Naive thymus-derived CD4-positive, alpha-beta T cell (primary cell): ENCODE data around the gene PCGF5. TPM values are rescaled to one million over a fixed set of nuclear protein-coding genes. Genes with fewer than 3 reads are reported as not detected.

ENCODE experiments used
- ATAC-seq: fragments of 150-1000 bp; cut with Tn5 transposase; 2 replicates; pipeline ENCODE4 v1.10.0; 2021; ENCODE audit warnings: mild to moderate bottlenecking, moderate library complexity
- CTCF ChIA-PET: fragments of 350-600 bp; sonication (Branson Sonifier 250); formaldehyde crosslinking; loops from one replicate; lab custom pipeline; 2021; ENCODE audit warnings: antibody characterized with exemption; lab: Charles Lee
- POLR2A ChIA-PET: fragments of 350-600 bp; sonication (Branson Sonifier 250); formaldehyde crosslinking; loops from one replicate; lab custom pipeline; 2021; ENCODE audit warnings: antibody characterized with exemption, inconsistent platforms; lab: Charles Lee
- DNase-seq, 9 donors: peaks; one replicate each; pipeline versions ENCODE4 v3.0.0 to v3.0.0-alpha.2; 2020 to 2022; ENCODE audit warnings: mixed read lengths in 1 of 9
- H3K27ac ChIP-seq: one replicate; pipeline ENCODE4 v1.7.0; 2013; ENCODE audit warnings: mild to moderate bottlenecking, low read depth, low read length, moderate library complexity
- H3K27me3 ChIP-seq, 2 donors: one replicate each; pipeline ENCODE4 v1.7.0; 2013; ENCODE audit warnings: low read length in 2 of 2, mild to moderate bottlenecking in 2 of 2, moderate library complexity in 2 of 2; ENCODE audit not compliant: control insufficient read depth in 2 of 2, insufficient read depth in 2 of 2
- H3K36me3 ChIP-seq, 3 experiments: 1 replicate in 2 of 3; 2 replicates in 1 of 3; pipeline ENCODE4 v1.7.0; 2013; ENCODE audit warnings: low read length in 3 of 3, mild to moderate bottlenecking in 3 of 3, moderate library complexity in 1 of 3; ENCODE audit not compliant: insufficient read depth in 3 of 3, control insufficient read depth in 2 of 3
- H3K4me1 ChIP-seq, 2 donors: one replicate each; pipeline ENCODE4 v1.7.0; 2013; ENCODE audit warnings: low read length in 2 of 2, mild to moderate bottlenecking in 2 of 2, moderate library complexity in 1 of 2; ENCODE audit not compliant: control insufficient read depth in 2 of 2, insufficient read depth in 2 of 2
- H3K4me3 ChIP-seq: 2 replicates; pipeline ENCODE4 v1.7.0; 2013; ENCODE audit warnings: mild to moderate bottlenecking, low read length
- H3K9me3 ChIP-seq, 3 experiments: 1 replicate in 2 of 3; 2 replicates in 1 of 3; pipeline ENCODE4 v1.7.0; 2013; ENCODE audit warnings: low read length in 3 of 3; ENCODE audit not compliant: control insufficient read depth in 2 of 3
- H3K27ac Mint-ChIP-seq, 9 donors: one replicate each; pipeline ENCODE4 v1.8.0; 2020 to 2022; ENCODE audit warnings: mixed read lengths in 9 of 9, mild to moderate bottlenecking in 8 of 9, moderate library complexity in 5 of 9, inconsistent platforms in 2 of 9
- H3K27me3 Mint-ChIP-seq, 5 donors: one replicate each; pipeline ENCODE4 v1.8.0; 2021 to 2022; ENCODE audit warnings: mixed read lengths in 5 of 5, mild to moderate bottlenecking in 1 of 5
- H3K36me3 Mint-ChIP-seq, 5 donors: one replicate each; pipeline ENCODE4 v1.8.0; 2020 to 2022; ENCODE audit warnings: mixed read lengths in 5 of 5, mild to moderate bottlenecking in 3 of 5, inconsistent platforms in 1 of 5
- H3K4me1 Mint-ChIP-seq, 7 donors: one replicate each; pipeline ENCODE4 v1.8.0; 2020 to 2022; ENCODE audit warnings: mixed read lengths in 7 of 7, mild to moderate bottlenecking in 3 of 7, inconsistent platforms in 1 of 7
- H3K4me3 Mint-ChIP-seq, 10 donors: one replicate each; pipeline ENCODE4 v1.8.0; 2020 to 2022; ENCODE audit warnings: mild to moderate bottlenecking in 10 of 10, mixed read lengths in 10 of 10, moderate library complexity in 6 of 10, inconsistent platforms in 2 of 10
- H3K9me3 Mint-ChIP-seq, 11 donors: one replicate each; pipeline ENCODE4 v1.8.0; 2020 to 2022; ENCODE audit warnings: mixed read lengths in 11 of 11, mild to moderate bottlenecking in 4 of 11, inconsistent platforms in 1 of 11, moderate library complexity in 1 of 11
- intact Hi-C, 2 donors: fragments of 100-400 bp; cut with micrococcal nuclease; formaldehyde crosslinking; loops; one replicate each; pipeline ENCODE4 v1.15.1; 2023
- polyA plus RNA-seq, 2 donors: library from polyadenylated mRNA; unstranded; fragments of 300-500 nt; fragmentation: Illumina TruSeq; gene quantifications; one replicate each; pipeline ENCODE4 v1.2.3, GENCODE V29; 2021
- total RNA-seq, 6 experiments: library from RNA in 5 of 6; stranded (reverse) in 5 of 6; gene quantifications; 1 replicate in 5 of 6; 2 replicates in 1 of 6; pipeline ENCODE4 v1.2.3 and lab custom pipeline; 2021 to 2026

PCGF5 gene
- total and polyA plus RNA-seq, 7 experiments from 2014 or later, result 41.2 to 69.9 (median 57.4) TPM

DNA sequence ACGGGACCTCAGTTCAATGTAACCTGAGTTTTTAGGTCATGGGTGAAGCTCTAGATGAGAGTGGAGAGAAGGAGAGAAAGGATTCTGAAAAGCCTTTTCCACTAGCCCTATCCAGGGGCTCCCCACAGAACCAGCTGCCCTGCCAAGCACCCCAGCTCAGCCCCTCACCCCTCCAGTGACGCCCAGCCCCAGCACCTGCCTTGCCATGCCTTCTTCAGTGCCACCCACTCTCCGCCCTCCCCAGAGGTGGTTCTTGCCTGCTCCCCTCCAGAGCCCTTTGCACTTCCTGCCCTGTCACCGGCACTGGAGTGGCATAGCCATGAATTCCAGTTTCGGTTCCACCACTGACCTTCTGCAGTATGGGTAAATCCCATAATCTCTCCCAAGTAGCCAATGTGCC lies 70.1 kb downstream of the PCGF5 start:
- ChIA-PET CTCF (interaction anchor here (1.5 kb wide), 1 partner anchor 10 kb away, joined by 4 read pairs; no protein-coding TSS in a partner anchor), POLR2A (no interaction called here)
- intact Hi-C loops, result loop anchor here in 1 of 2 donors (10.0 kb wide), 1 partner anchor 264 kb away; no protein-coding TSS in a partner anchor
- no peaks in the 10 kb centered on the region for H3K36me3 ChIP-seq
- Mint-ChIP-seq H3K4me1 (peaks cover 0 to 3% (median 0%) of the 10 kb centered on the region in 7 donors), H3K36me3 (no peaks in the 10 kb centered on the region), H3K27ac (no peak overlapping the region), H3K27me3 (peaks cover 0 to 17% (median 5%) of the 10 kb centered on the region in 5 donors), H3K9me3 (no peaks in the 10 kb centered on the region), H3K4me3 (no peak overlapping the region)
- no peak overlapping the region for H3K27ac ChIP-seq
- no peak overlapping the region for H3K4me3 ChIP-seq
- ATAC-seq (no peak), DNase-seq (no peak)
- no peaks in the 10 kb centered on the region for H3K4me1 ChIP-seq
- no peaks in the 10 kb centered on the region for H3K9me3 ChIP-seq
- H3K27me3 ChIP-seq, result no peaks in the 10 kb centered on the region

DNA sequence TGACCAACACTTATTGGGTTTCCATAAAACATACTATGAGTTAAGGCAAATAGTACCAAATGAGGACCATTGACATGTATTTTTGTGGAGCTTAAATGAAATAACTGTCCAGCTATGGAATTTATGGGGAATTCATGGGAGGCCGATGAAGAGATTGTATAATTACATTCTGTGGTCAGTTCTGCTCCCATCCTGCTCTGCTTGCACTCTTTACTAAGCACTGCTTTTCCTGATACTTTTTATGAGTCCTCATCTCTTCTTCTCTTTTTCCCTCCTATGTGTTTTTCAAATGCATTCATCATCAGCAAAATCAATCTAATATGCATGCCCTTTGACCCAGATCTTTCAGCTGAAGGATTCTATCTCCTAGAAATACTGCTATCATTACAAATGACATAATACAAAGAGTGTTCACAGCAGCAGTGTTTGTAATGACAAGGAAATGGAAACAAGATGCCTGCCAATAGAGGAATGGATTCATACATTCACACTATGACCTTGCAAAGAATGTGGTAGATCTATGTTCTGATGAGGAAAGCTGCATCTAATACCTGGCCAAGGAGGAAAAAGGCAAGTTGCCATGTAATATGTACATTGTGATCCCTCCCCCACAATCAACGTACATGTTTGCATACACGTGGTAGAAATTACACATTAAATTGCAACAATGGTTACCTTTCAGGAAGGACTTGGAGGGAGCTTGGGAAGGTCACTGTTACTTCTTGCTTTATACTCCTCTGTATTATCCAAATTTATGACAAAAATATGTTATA lies 73.9 kb downstream of the PCGF5 start:
- DNase-seq (no peak), ATAC-seq (no peak)
- H3K9me3 ChIP-seq, result no peaks in the 10 kb centered on the region
- no peak overlapping the region for H3K4me3 ChIP-seq
- H3K36me3 ChIP-seq, result no peaks in the 10 kb centered on the region
- Mint-ChIP-seq H3K36me3 (no peaks in the 10 kb centered on the region), H3K4me3 (no peak overlapping the region), H3K27ac (no peak overlapping the region), H3K4me1 (peaks cover 4 to 11% (median 10%) of the 10 kb centered on the region in 7 donors), H3K27me3 (peaks cover 6 to 17% (median 13%) of the 10 kb centered on the region in 5 donors), H3K9me3 (no peaks in the 10 kb centered on the region)
- H3K27ac ChIP-seq, result no peak overlapping the region
- intact Hi-C loops, result loop anchor here in 1 of 2 donors (10.0 kb wide), 1 partner anchor 260 kb away; no protein-coding TSS in a partner anchor
- CTCF ChIA-PET, result no interaction called here
- H3K4me1 ChIP-seq, result peaks cover 0 to 4% of the 10 kb centered on the region in 2 donors
- H3K27me3 ChIP-seq, result no peaks in the 10 kb centered on the region
- POLR2A ChIA-PET, result no interaction called here

DNA sequence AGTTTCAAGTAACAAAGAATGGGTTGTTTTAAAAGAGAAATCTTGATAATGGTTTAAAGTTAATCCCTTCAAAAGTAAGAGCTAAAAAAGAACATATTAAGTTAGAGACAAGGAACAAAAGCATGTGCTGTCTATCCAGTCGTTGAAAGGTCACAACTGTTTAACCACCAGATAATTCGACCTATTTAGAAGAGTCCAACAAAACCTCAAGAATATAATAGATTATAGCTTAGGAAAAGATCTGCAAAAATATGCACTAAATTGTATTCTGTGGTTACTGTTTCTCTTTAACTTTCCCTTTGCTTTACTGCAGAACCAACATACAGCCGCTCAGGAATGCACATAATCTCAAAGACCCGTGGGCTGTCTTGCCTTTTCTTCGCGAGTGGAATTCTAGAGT lies 74.9 kb downstream of the PCGF5 start:
- Mint-ChIP-seq H3K9me3 (no peaks in the 10 kb centered on the region), H3K27ac (no peak overlapping the region), H3K27me3 (peaks cover 6 to 17% (median 13%) of the 10 kb centered on the region in 5 donors), H3K4me1 (peaks cover 4 to 11% (median 10%) of the 10 kb centered on the region in 7 donors), H3K36me3 (no peaks in the 10 kb centered on the region), H3K4me3 (no peak overlapping the region)
- intact Hi-C loops, result loop anchor here in 1 of 2 donors (5.0 to 10.0 kb wide), 2 partner anchors 92 to 259 kb away; no protein-coding TSS in a partner anchor
- Histone ChIP-seq H3K4me1 (peaks cover 0 to 4% of the 10 kb centered on the region in 2 donors), H3K27me3 (no peaks in the 10 kb centered on the region), H3K9me3 (no peaks in the 10 kb centered on the region), H3K36me3 (no peaks in the 10 kb centered on the region), H3K27ac (no peak overlapping the region), H3K4me3 (no peak overlapping the region)
- no peak for DNase-seq
- ChIA-PET POLR2A (no interaction called here), CTCF (no interaction called here)
- ATAC-seq, result no peak

DNA sequence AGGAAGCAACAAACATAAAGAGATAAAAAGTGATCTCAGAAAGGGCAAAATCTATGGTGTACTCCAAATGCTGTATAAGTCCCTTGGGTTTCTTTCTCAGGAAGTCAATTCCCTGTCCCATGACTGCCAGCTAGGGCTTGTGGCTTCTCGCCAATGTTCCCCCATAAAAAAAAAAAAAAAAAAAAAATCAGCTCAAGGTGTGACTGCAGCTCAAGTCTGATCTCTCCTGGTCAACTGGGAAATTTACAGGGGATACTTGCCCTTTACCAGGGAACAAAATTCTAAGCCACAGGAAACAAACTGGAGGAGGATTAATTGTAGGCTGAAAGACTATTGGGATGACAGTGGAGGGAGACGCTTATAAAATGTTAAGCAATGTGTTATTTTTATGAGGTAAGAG lies 76.0 kb downstream of the PCGF5 start:
- H3K9me3 Mint-ChIP-seq, result no peaks in the 10 kb centered on the region
- intact Hi-C loops, result loop anchor here in 1 of 2 donors (5.0 to 10.0 kb wide), 2 partner anchors 91 to 258 kb away; no protein-coding TSS in a partner anchor
- no peak overlapping the region for H3K27ac ChIP-seq
- no peaks in the 10 kb centered on the region for H3K9me3 ChIP-seq
- ATAC-seq (no peak), DNase-seq (no peak)
- H3K4me3 ChIP-seq, result no peak overlapping the region
- peaks cover 0 to 4% of the 10 kb centered on the region in 2 donors for H3K4me1 ChIP-seq
- peaks cover 4 to 11% (median 10%) of the 10 kb centered on the region in 7 donors for H3K4me1 Mint-ChIP-seq
- CTCF ChIA-PET, result interaction anchor here (0.8 kb wide), 1 partner anchor 339 kb away, joined by 5 read pairs; no protein-coding TSS in a partner anchor
- peaks cover 6 to 16% (median 13%) of the 10 kb centered on the region in 5 donors for H3K27me3 Mint-ChIP-seq
- no peak overlapping the region for H3K27ac Mint-ChIP-seq
- no peaks in the 10 kb centered on the region for H3K27me3 ChIP-seq
- POLR2A ChIA-PET, result no interaction called here
- H3K4me3 Mint-ChIP-seq, result no peak overlapping the region
- H3K36me3 ChIP-seq, result no peaks in the 10 kb centered on the region
- H3K36me3 Mint-ChIP-seq, result no peaks in the 10 kb centered on the region

DNA sequence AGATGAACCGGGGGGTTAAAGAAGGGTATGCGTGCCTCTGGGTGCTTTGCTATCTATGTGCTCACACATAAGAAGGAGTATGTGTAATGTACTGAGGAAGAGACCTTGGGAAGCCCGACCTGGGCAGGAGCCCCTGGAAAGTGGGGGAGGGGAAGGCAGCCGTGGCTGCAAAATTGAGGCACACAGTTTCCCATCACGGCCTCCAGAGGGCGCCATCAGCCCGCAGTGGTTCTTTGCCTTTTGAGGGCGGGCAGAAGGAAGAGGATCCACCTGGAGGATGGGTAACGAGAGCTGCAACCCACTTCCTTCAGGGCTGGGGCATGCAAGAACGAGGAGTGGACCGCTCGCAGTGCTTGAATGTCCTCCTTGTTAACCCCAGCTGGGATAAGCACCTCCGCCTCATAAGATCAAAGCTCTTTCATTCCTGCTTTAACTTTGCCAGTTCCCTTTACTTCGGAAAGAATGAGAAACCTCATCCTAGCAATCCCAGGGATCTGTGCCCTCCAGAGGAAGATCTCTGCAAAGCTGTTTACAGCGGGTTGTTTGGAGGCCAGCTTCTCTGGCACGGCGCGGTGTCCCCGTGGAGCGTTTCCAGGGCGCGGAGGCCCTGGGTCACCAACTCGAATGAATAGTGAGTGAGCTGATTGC lies 77.9 kb downstream of the PCGF5 start:
- POLR2A ChIA-PET, result interaction anchor here (0.7 to 1.9 kb wide), 3 partner anchors 111 to 625 kb away, joined by 3 to 8 read pairs (median 5); partner anchors contain the start of gene BTAF1
- Histone ChIP-seq H3K9me3 (no peaks in the 10 kb centered on the region), H3K36me3 (no peaks in the 10 kb centered on the region), H3K4me1 (peaks cover 0 to 4% of the 10 kb centered on the region in 2 donors), H3K4me3 (peak overlapping the region; percentile 53), H3K27me3 (no peaks in the 10 kb centered on the region), H3K27ac (no peak overlapping the region)
- peak; percentile 96 for ATAC-seq
- intact Hi-C loops, result loop anchor here (1.0 to 10.0 kb wide), 11 partner anchors 89 to 615 kb away; partner anchors contain the start of gene HECTD2 (in 2 of the 2)
- Mint-ChIP-seq H3K36me3 (no peaks in the 10 kb centered on the region), H3K27ac (peak overlapping the region in 4 of 9 donors; percentile 7 to 74 (median 42)), H3K4me3 (peak overlapping the region; percentile 67 to 83 (median 74)), H3K9me3 (no peaks in the 10 kb centered on the region), H3K4me1 (peaks cover 4 to 11% (median 10%) of the 10 kb centered on the region in 7 donors), H3K27me3 (peaks cover 6 to 16% (median 10%) of the 10 kb centered on the region in 5 donors)
- peak; percentile 63 to 84 (median 77) for DNase-seq
- CTCF ChIA-PET, result interaction anchor here (0.5 to 3.8 kb wide), 22 partner anchors 10 to 995 kb away, joined by 3 to 68 read pairs (median 4); partner anchors contain the start of genes BTAF1 and PPP1R3C

DNA sequence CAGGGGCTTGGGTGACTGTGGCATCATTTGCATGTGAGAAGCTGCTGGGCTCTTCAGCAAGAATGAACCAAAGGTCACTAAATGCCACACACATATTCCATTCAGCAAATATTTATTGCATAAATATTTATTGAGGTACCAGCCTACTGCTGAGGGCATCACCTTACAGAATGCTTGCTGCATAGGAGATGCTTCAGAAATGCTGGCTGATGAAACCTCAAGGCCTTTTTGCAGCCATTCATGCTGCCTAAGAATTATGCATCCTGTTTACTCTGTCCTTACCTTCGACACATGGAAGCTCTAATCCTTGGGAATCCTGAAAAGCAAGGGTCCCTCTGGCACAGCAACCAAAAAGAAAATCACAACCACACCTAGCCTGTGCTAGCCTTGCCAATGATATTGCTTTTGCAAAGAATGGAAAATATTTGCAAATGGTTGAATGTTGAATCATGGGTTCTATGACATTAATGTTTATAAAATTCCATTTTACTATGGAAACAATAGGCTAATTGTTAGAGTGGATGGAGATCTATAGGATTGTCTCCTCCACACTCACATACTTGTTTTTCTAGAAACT lies 79.6 kb downstream of the PCGF5 start:
- peaks cover 4 to 14% (median 7%) of the 10 kb centered on the region in 5 donors for H3K27me3 Mint-ChIP-seq
- CTCF ChIA-PET, result interaction anchor here (3.8 kb wide), 1 partner anchor 334 kb away, joined by 68 read pairs; the partner anchor contains the start of gene PPP1R3C
- peaks cover 4 to 11% (median 10%) of the 10 kb centered on the region in 7 donors for H3K4me1 Mint-ChIP-seq
- H3K27ac Mint-ChIP-seq, result no peak overlapping the region
- H3K4me3 Mint-ChIP-seq, result no peak overlapping the region
- POLR2A ChIA-PET, result interaction anchor here (1.9 kb wide), 1 partner anchor 109 kb away, joined by 8 read pairs; no protein-coding TSS in a partner anchor
- Histone ChIP-seq H3K27ac (no peak overlapping the region), H3K27me3 (no peaks in the 10 kb centered on the region), H3K9me3 (no peaks in the 10 kb centered on the region), H3K4me3 (no peak overlapping the region), H3K36me3 (no peaks in the 10 kb centered on the region), H3K4me1 (peaks cover 0 to 4% of the 10 kb centered on the region in 2 donors)
- no peaks in the 10 kb centered on the region for H3K36me3 Mint-ChIP-seq
- H3K9me3 Mint-ChIP-seq, result no peaks in the 10 kb centered on the region
- ATAC-seq (no peak), DNase-seq (no peak)
- intact Hi-C loops, result loop anchor here in 1 of 2 donors (2.0 to 10.0 kb wide), 4 partner anchors 87 to 613 kb away; no protein-coding TSS in a partner anchor
